ENCODE results near the gene LIFR.

GRCh38 chr5:38589629-38590028 lies 33.2 kb upstream of the LIFR start:
- TF ChIP-seq CTCF (IDR thresholded peaks at IDR 0.05): no peak
- no peak for TF ChIP-seq REST (IDR thresholded peaks at IDR 0.05; ENCODE audit: insufficient read depth in 1 of 2, low read depth in 2 of 2, low read length in 1 of 2)
- no peak for TF ChIP-seq POLR2AphosphoS5 (IDR thresholded peaks at IDR 0.05; ENCODE audit: low read depth, low read length)
